Measurements from ENCODE around the gene MET. TPM values are rescaled to one million over a fixed set of nuclear protein-coding genes. Genes with fewer than 3 reads are reported as not detected.

The MET gene
- total and polyA plus RNA-seq, 10 donors, result 0.68 to 28.8 (median 19.1) TPM

GRCh38 chr7:116732788-116733694 is 61.0 kb downstream of the MET start:
- H3K27ac ChIP-seq, result no peak overlapping the region
- 86 to 93% (median 90%) methylated on average over 7 of the region's 7 CpGs for WGBS, 5 donors
- no peaks in the 10 kb centered on the region for H3K9me3 ChIP-seq

GRCh38 chr7:116733924-116734580 is 62.1 kb downstream of the MET start:
- Histone ChIP-seq H3K9me3 (no peaks in the 10 kb centered on the region), H3K27me3 (replicated peaks in 1 of 7) (no peaks in the 10 kb centered on the region), H3K27ac (no peak overlapping the region), H3K4me1 (no peaks in the 10 kb centered on the region), H3K4me3 (no peak overlapping the region), H3K36me3 (no peaks in the 10 kb centered on the region)
- 29 to 35% (median 30%) methylated on average over 4 of the region's 4 CpGs for WGBS, 5 donors
- intact Hi-C loops (cut with DNase I; ENCODE audit: low total_unique reads), result no loop called here
- DNase-seq, result no peak
- TF ChIP-seq POLR2AphosphoS5 (IDR thresholded peaks at IDR 0.05) (no peak), CTCF (IDR thresholded peaks at IDR 0.05 in 8 of 11, conservative IDR thresholded peaks at IDR 0.05 in 3 of 11) (no peak), POLR2A (IDR thresholded peaks at IDR 0.05) (no peak)

More at GRCh38 chr7:116732788-116733694, 61.0 kb downstream of the MET start:
- Histone ChIP-seq H3K36me3 (no peaks in the 10 kb centered on the region), H3K27me3 (replicated peaks in 1 of 7) (no peaks in the 10 kb centered on the region), H3K4me3 (no peak overlapping the region), H3K4me1 (no peaks in the 10 kb centered on the region)
- DNase-seq, result no peak
- intact Hi-C loops (cut with DNase I; ENCODE audit: low total_unique reads), result no loop called here
- no peak for TF ChIP-seq POLR2A (IDR thresholded peaks at IDR 0.05)
- TF ChIP-seq CTCF (IDR thresholded peaks at IDR 0.05 in 8 of 11, conservative IDR thresholded peaks at IDR 0.05 in 3 of 11), result no peak
- no peak for TF ChIP-seq POLR2AphosphoS5 (IDR thresholded peaks at IDR 0.05)

GRCh38 chr7:116734710-116735109 is 62.7 kb downstream of the MET start:
- WGBS, 5 donors, result 77 to 95% (median 89%) methylated on average over 6 of the region's 6 CpGs
- TF ChIP-seq POLR2A (IDR thresholded peaks at IDR 0.05) (no peak), POLR2AphosphoS5 (IDR thresholded peaks at IDR 0.05) (no peak), CTCF (IDR thresholded peaks at IDR 0.05 in 8 of 11, conservative IDR thresholded peaks at IDR 0.05 in 3 of 11) (no peak)

More at GRCh38 chr7:116734710-116735109, 62.7 kb downstream of the MET start:
- Histone ChIP-seq H3K9me3 (no peaks in the 10 kb centered on the region), H3K4me3 (no peak overlapping the region), H3K27ac (no peak overlapping the region), H3K27me3 (replicated peaks in 1 of 7) (no peaks in the 10 kb centered on the region), H3K4me1 (no peaks in the 10 kb centered on the region), H3K36me3 (no peaks in the 10 kb centered on the region)
- intact Hi-C loops (cut with DNase I; ENCODE audit: low total_unique reads), result no loop called here
- DNase-seq, result no peak
